Endothelial cell of umbilical vein (primary cell): Measurements from ENCODE around the gene RER1. TPM values are rescaled to one million over a fixed set of nuclear protein-coding genes. Genes with fewer than 3 reads are reported as not detected.

Source experiments
- BruUV-seq: library from RNA; stranded (reverse); fragments of 400-500 nt; replicated peaks from 2 replicates; lab custom pipeline; 2021; lab: Mats Ljungman, UMichigan
- CTCF ChIA-PET: fragments of 300-600, 350-600 bp; sonication (Branson Sonifier 250); formaldehyde crosslinking; loops from one replicate; lab custom pipeline; 2021; ENCODE audit warnings: antibody characterized with exemption, inconsistent platforms; lab: Charles Lee
- POLR2A ChIA-PET: fragments of 300-600, 350-600 bp; sonication (Branson Sonifier 250); formaldehyde crosslinking; loops from one replicate; lab custom pipeline; 2021; ENCODE audit warnings: antibody characterized with exemption, inconsistent platforms; lab: Charles Lee
- DNase-seq: peaks from one replicate; pipeline ENCODE4 v3.0.0-alpha.2; 2011; ENCODE audit warnings: low read depth, low spot score
- FAIRE-seq: peaks from 2 replicates; lab custom pipeline; 2011; peaks lifted over from hg19 to GRCh38; lab: Jason Lieb, UNC
- H2AFZ ChIP-seq: 2 replicates; pipeline ENCODE4 v1.6.0; 2012; ENCODE audit warnings: low read depth, low read length, control low read depth, inconsistent platforms
- H3K27ac ChIP-seq: 2 replicates; pipeline ENCODE4 v1.5.1; 2011; ENCODE audit warnings: low read depth, mild to moderate bottlenecking, control low read depth, low read length, moderate library complexity; ENCODE audit not compliant: insufficient read depth
- H3K27me3 ChIP-seq, 2 experiments: 2 replicates each; pipeline versions ENCODE4 v1.6.0 to v1.6.1; 2011; ENCODE audit warnings: low read length in 2 of 2, mixed read lengths in 1 of 2; ENCODE audit not compliant: control insufficient read depth in 2 of 2, insufficient read depth in 2 of 2
- H3K36me3 ChIP-seq, 2 experiments: 2 replicates in 1 of 2; 3 replicates in 1 of 2; pipeline ENCODE4 v1.5.1; 2011; ENCODE audit warnings: low read length in 2 of 2, mild to moderate bottlenecking in 1 of 2, moderate library complexity in 1 of 2; ENCODE audit not compliant: control insufficient read depth in 2 of 2, insufficient read depth in 2 of 2; ENCODE audit errors: extremely low read depth in 1 of 2
- H3K4me1 ChIP-seq: 3 replicates; pipeline ENCODE4 v1.5.1; 2011; ENCODE audit warnings: mild to moderate bottlenecking, low read length; ENCODE audit not compliant: control insufficient read depth, insufficient read depth; ENCODE audit errors: extremely low read depth
- H3K4me2 ChIP-seq: 2 replicates; pipeline ENCODE4 v1.6.1; 2011; ENCODE audit warnings: low read length, control low read depth, mixed read lengths; ENCODE audit not compliant: insufficient read depth
- H3K4me3 ChIP-seq, 3 experiments: fragments of 200-600 bp in 1 of 3; sonication (generic), shearing (Covaris generic) in 1 of 3; replicated peaks in 1 of 3; 2 replicates each; pipeline ENCODE4 v1.5.1; 2011 to 2016; ENCODE audit warnings: control low read depth in 3 of 3, low read length in 3 of 3, mild to moderate bottlenecking in 2 of 3, inconsistent platforms in 1 of 3, low read depth in 1 of 3, moderate library complexity in 1 of 3; ENCODE audit not compliant: insufficient read depth in 1 of 3
- H3K79me2 ChIP-seq: 2 replicates; pipeline ENCODE4 v1.6.0; 2012; ENCODE audit warnings: low read length, inconsistent platforms; ENCODE audit not compliant: control insufficient read depth, insufficient read depth
- H3K9ac ChIP-seq: replicated peaks from 2 replicates; pipeline ENCODE3; 2011; ENCODE audit warnings: low read length, control low read depth; ENCODE audit not compliant: insufficient read depth; ENCODE audit errors: extremely low read depth
- H3K9me1 ChIP-seq: replicated peaks from 3 replicates; pipeline ENCODE4 v1.6.0; 2011; ENCODE audit warnings: mild to moderate bottlenecking, low read length; ENCODE audit not compliant: control insufficient read depth, insufficient read depth; ENCODE audit errors: extremely low read depth
- H3K9me3 ChIP-seq: replicated peaks from 2 replicates; pipeline ENCODE4 v1.5.1; 2012; ENCODE audit warnings: low read length, inconsistent platforms; ENCODE audit not compliant: control insufficient read depth, insufficient read depth
- H4K20me1 ChIP-seq: replicated peaks from 2 replicates; pipeline ENCODE3; 2011; ENCODE audit warnings: mild to moderate bottlenecking, low read length; ENCODE audit not compliant: control insufficient read depth, insufficient read depth; ENCODE audit errors: extremely low read depth
- EZH2 ChIP-seq: IDR thresholded peaks from 2 replicates; pipeline ENCODE4 v1.6.1; 2012; ENCODE audit warnings: borderline replicate concordance, low read depth, mild to moderate bottlenecking, moderate library complexity, low read length, inconsistent platforms; ENCODE audit not compliant: severe bottlenecking
- FOS ChIP-seq: IDR thresholded peaks from 2 replicates; pipeline ENCODE4 v1.6.1; 2011; ENCODE audit warnings: mild to moderate bottlenecking, low read length, moderate library complexity, borderline replicate concordance; ENCODE audit not compliant: insufficient read depth
- GATA2 ChIP-seq: IDR thresholded peaks from 2 replicates; pipeline ENCODE4 v1.7.0; 2011; ENCODE audit warnings: low read depth, mild to moderate bottlenecking, moderate library complexity, mixed read lengths, low read length; ENCODE audit not compliant: insufficient read length, insufficient read depth
- JUN ChIP-seq: IDR thresholded peaks from 2 replicates; pipeline ENCODE4 v1.6.1; 2011; ENCODE audit warnings: borderline replicate concordance, low read depth; ENCODE audit not compliant: insufficient read length, insufficient read depth
- MYC ChIP-seq: IDR thresholded peaks from one replicate; pipeline ENCODE4 v1.6.1; 2011; ENCODE audit warnings: mild to moderate bottlenecking, low read depth, low read length
- POLR2A ChIP-seq: IDR thresholded peaks from 2 replicates; pipeline ENCODE4 v1.6.1; 2012; ENCODE audit warnings: low read depth, mild to moderate bottlenecking, control low read depth, low read length
- POLR2AphosphoS5 ChIP-seq: IDR thresholded peaks from 2 replicates; pipeline ENCODE4 v1.6.1; 2012; ENCODE audit warnings: low read depth, mild to moderate bottlenecking, control low read depth, low read length, moderate library complexity; ENCODE audit not compliant: insufficient read depth
- dilution Hi-C: fragments of 300-500 bp; cut with MboI; formaldehyde crosslinking; loops from one replicate; pipeline ENCODE4 v1.15.0; 2019; ENCODE audit warnings: low sequenced_read_pairs; ENCODE audit not compliant: extremely low pct_ligation_motif_present
- intact Hi-C: fragments of 100-400 bp; cut with micrococcal nuclease; formaldehyde crosslinking; loops from one replicate; pipeline ENCODE4 v1.10.0; 2022
- polyA plus RNA-seq, 4 experiments: library from polyadenylated mRNA; depleted of rRNA in 3 of 4; stranded (reverse) in 3 of 4; unstranded in 1 of 4; fragments of >200 nt; gene quantifications; 2 replicates each; pipeline versions ENCODE4 v1.2.1 to v1.2.3, GENCODE V29; 2011 to 2012; ENCODE audit warnings: missing spikeins in 1 of 4
- total RNA-seq: library from RNA; stranded (reverse); gene quantifications from 2 replicates; pipeline ENCODE4 v1.2.3, GENCODE V29; 2021
- TF ChIP-seq, protein P1 (sequence below), 2 donors: IDR thresholded peaks; 1 replicate in 1 of 2; 2 replicates in 1 of 2; pipeline ENCODE4 v1.5.1; 2011; ENCODE audit warnings: low read length in 2 of 2, mild to moderate bottlenecking in 2 of 2, moderate library complexity in 2 of 2, control low read depth in 1 of 2, inconsistent platforms in 1 of 2, low read depth in 1 of 2; ENCODE audit not compliant: insufficient read depth in 1 of 2; ENCODE audit errors: extremely low read depth in 1 of 2
- TF ChIP-seq, protein P2 (sequence below): IDR thresholded peaks from 2 replicates; pipeline ENCODE4 v1.6.1; 2011; ENCODE audit not compliant: insufficient read depth, insufficient read length

Gene RER1
- total and polyA plus RNA-seq, 2 donors (not counting 3 experiments of a cell fraction or from before 2014, with no cell fraction given) = 179 to 292 TPM

DNA sequence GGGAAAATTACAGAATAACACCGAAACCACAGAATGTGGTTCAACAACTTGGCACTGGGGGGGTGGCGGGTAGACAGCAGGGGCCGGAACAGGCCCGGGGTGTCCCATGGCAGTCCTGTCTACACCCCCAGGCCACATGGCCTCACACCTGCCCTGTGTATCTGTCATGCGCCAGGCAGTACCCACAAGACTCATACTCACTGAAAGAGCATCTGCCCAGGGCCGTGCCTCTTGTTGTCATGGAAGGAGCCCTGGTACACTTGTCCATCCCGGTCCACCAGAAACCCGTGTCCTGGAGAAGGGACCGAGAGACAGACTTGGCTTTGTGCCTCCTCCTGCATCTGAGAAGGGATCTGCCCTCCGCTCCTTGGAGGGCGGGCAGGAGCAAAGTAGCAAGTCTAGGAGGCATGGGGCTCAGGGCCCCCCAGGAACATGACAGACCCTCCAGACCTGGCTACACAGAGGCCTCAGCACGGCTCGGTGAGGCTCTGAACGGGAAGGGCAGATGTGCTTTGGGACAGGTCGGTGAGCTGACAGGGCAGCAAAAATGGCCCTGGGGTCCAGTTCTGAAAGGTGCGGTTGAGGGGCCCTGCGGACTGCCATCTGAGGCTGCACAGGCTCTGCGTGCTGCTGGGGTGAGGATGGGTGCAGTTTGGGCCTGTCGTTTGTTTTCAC, 5.9 kb upstream of the RER1 start:
- H3K9me1 ChIP-seq = no peaks in the 10 kb centered on the region
- no peak overlapping the region for H3K4me2 ChIP-seq
- H3K9ac ChIP-seq = no peak overlapping the region
- BruUV-seq = no TSS peak
- no peaks in the 10 kb centered on the region for H3K9me3 ChIP-seq
- no peaks in the 10 kb centered on the region for H3K79me2 ChIP-seq
- no peak overlapping the region for H3K27ac ChIP-seq
- CTCF ChIA-PET = interaction anchor here (8.9 kb wide), 1 partner anchor 186 kb away, joined by 631 read pairs; the partner anchor contains the start of gene FAAP20
- dilution Hi-C loops = no loop called here
- FAIRE-seq (no peak), DNase-seq (no peak)
- no peaks in the 10 kb centered on the region for H3K36me3 ChIP-seq
- intact Hi-C loops = no loop called here
- POLR2A ChIA-PET = no interaction called here
- H3K4me1 ChIP-seq = peaks cover 5% of the 10 kb centered on the region
- H3K4me3 ChIP-seq = no peak overlapping the region
- no peaks in the 10 kb centered on the region for H4K20me1 ChIP-seq
- TF ChIP-seq GATA2 = no peak
- TF ChIP-seq POLR2AphosphoS5 = no peak
- no peak for TF ChIP-seq POLR2A
- TF ChIP-seq MYC = no peak
- TF ChIP-seq EZH2 = no peak
- no peak for TF ChIP-seq FOS
- no peak for TF ChIP-seq JUN
- TF ChIP-seq, protein P1, sequence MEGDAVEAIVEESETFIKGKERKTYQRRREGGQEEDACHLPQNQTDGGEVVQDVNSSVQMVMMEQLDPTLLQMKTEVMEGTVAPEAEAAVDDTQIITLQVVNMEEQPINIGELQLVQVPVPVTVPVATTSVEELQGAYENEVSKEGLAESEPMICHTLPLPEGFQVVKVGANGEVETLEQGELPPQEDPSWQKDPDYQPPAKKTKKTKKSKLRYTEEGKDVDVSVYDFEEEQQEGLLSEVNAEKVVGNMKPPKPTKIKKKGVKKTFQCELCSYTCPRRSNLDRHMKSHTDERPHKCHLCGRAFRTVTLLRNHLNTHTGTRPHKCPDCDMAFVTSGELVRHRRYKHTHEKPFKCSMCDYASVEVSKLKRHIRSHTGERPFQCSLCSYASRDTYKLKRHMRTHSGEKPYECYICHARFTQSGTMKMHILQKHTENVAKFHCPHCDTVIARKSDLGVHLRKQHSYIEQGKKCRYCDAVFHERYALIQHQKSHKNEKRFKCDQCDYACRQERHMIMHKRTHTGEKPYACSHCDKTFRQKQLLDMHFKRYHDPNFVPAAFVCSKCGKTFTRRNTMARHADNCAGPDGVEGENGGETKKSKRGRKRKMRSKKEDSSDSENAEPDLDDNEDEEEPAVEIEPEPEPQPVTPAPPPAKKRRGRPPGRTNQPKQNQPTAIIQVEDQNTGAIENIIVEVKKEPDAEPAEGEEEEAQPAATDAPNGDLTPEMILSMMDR (IDR thresholded peaks at IDR 0.05; ENCODE audit: extremely low read depth in 1 of 2, insufficient read depth in 1 of 2, low read depth in 1 of 2, low read length in 2 of 2) = no peak
- TF ChIP-seq, protein P2, sequence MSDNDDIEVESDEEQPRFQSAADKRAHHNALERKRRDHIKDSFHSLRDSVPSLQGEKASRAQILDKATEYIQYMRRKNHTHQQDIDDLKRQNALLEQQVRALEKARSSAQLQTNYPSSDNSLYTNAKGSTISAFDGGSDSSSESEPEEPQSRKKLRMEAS = no peak
- H3K27me3 ChIP-seq = no peaks in the 10 kb centered on the region
- H2AFZ ChIP-seq = no peak overlapping the region
